ENCODE results near the gene ELMO1. TPM values are rescaled to one million over a fixed set of nuclear protein-coding genes. Genes with fewer than 3 reads are reported as not detected.
A peak's percentile ranks its signal among the peaks of the same experiment; 100 is the strongest.

The ELMO1 gene
- total and polyA plus RNA-seq, 5 experiments from 2014 or later: 26.9 to 120 (median 58.4) TPM

- Mint-ChIP-seq H3K36me3 (peaks cover 3 to 14% (median 5%) of the 10 kb centered on the region in 3 donors), H3K4me3 (no peak overlapping the region), H3K9me3 (peaks cover 0 to 4% (median 0%) of the 10 kb centered on the region in 9 donors), H3K27me3 (no peaks in the 10 kb centered on the region), H3K27ac (no peak overlapping the region), H3K4me1 (peaks cover 30 to 54% (median 54%) of the 10 kb centered on the region in 4 donors)
- ATAC-seq: no peak
- DNase-seq: no peak
- POLR2A ChIA-PET: no interaction called here
Measured at GRCh38 chr7:37415629-37416028, 33.0 kb downstream of the ELMO1 start.

DNA sequence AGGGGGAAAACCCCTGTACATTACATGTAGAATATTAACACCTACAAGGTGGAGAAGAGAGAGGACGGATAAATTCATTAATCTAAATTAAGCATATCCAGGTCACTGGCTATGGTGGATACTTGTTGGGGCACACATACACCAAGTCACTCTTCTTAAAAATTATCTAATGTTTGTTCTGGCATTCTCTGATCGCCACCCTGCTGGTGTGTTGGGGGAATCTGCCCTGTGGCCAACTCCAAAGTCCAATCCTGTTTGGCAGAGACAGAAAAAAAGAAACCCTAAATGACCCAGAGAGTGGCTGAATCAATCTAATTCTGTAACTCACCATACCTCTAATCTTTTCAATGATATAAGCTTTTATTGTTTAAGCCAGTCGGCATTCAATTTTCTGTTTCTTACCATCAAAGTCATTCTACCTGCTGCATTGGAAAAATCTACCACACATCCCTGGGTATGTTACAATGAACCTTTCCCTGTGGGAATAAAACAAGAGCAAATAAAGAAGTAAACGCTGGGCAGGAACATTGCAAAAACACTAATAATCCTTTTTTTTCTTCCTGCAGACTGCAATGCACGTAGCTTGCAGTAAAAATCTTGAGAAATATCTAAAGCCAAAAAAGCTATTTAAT, 34.2 kb downstream of the ELMO1 start:
- ATAC-seq: no peak
- no peaks in the 10 kb centered on the region for H3K27me3 Mint-ChIP-seq

GRCh38 chr7:37411444-37412034, 37.1 kb downstream of the ELMO1 start:
- POLR2A ChIA-PET: no interaction called here
- ATAC-seq (no peak), DNase-seq (no peak)
- Mint-ChIP-seq H3K36me3 (peaks cover 3 to 10% (median 5%) of the 10 kb centered on the region in 3 donors), H3K27ac (peak overlapping the region in 9 of 10 donors; percentile 3 to 88 (median 76)), H3K27me3 (no peaks in the 10 kb centered on the region), H3K4me3 (peak overlapping the region in 2 of 10 donors; percentile 23 to 52), H3K9me3 (peaks cover 0 to 4% (median 0%) of the 10 kb centered on the region in 9 donors), H3K4me1 (peaks cover 24 to 59% (median 55%) of the 10 kb centered on the region in 4 donors)

More for the DNA sequence above, 34.2 kb downstream of the ELMO1 start:
- Mint-ChIP-seq H3K9me3 (peaks cover 0 to 4% (median 0%) of the 10 kb centered on the region in 9 donors), H3K27ac (peak overlapping the region in 1 of 10 donors; percentile 37), H3K36me3 (peaks cover 3 to 14% (median 5%) of the 10 kb centered on the region in 3 donors), H3K4me1 (peaks cover 34 to 56% (median 56%) of the 10 kb centered on the region in 4 donors), H3K4me3 (no peak overlapping the region)
- POLR2A ChIA-PET: no interaction called here
- no peak for DNase-seq

DNA sequence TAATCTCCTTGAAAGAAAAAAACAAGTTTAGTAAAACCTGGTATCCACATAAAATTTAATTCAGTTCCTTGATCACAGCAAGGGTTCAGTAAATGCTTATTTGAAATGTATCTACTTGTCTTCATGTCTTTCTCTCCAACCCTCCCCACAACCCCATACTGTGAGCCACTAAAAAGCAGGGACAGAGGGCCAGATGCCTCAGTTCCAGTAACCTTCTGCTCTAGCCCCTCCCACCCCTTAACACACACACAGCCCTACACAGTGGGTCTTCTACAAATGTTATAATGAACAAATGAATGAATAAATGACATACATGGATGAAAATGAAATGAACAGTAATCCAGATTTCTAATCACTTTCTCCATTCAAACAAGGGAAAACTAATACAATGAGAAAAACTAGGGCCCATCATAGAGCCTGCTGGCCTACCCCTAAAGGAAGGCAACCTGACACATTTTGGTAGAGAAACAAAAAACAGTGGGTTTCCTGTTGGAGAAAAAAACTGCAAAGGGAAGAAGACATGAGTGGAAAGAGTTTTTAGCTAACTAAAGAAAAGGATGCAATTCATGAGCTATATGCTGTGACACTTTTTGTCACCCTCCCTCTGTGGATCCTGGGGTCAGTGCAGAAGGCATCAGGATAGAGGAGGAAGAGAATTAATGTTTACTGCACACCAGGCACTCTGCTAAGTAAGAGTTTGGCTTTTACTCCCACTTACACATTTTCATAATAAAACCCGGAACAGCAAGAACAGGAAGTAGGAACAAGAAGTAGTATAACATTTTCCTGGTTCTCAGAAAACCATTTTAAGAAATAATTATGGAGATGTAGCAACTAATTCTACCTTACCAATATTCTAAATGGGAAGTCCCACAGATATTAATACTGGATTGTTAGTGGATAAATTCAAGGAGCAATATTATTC, 38.1 kb downstream of the ELMO1 start:
- POLR2A ChIA-PET: interaction anchor here (1.3 to 2.3 kb wide), 2 partner anchors 7 to 37 kb away, joined by 3 to 9 read pairs; no protein-coding TSS in a partner anchor
- peaks cover 0 to 4% (median 0%) of the 10 kb centered on the region in 9 donors for H3K9me3 Mint-ChIP-seq
- peaks cover 28 to 66% (median 61%) of the 10 kb centered on the region in 4 donors for H3K4me1 Mint-ChIP-seq
- H3K27me3 Mint-ChIP-seq: no peaks in the 10 kb centered on the region
- DNase-seq (peak in 1 of 10 donors; percentile 3), ATAC-seq (peak in 1 of 2 donors; percentile 29)
- peak overlapping the region in 7 of 10 donors; percentile 11 to 44 (median 22) for H3K4me3 Mint-ChIP-seq
- H3K27ac Mint-ChIP-seq: peak overlapping the region; percentile 11 to 88 (median 83)
- H3K36me3 Mint-ChIP-seq: peaks cover 5 to 14% (median 5%) of the 10 kb centered on the region in 3 donors

DNA sequence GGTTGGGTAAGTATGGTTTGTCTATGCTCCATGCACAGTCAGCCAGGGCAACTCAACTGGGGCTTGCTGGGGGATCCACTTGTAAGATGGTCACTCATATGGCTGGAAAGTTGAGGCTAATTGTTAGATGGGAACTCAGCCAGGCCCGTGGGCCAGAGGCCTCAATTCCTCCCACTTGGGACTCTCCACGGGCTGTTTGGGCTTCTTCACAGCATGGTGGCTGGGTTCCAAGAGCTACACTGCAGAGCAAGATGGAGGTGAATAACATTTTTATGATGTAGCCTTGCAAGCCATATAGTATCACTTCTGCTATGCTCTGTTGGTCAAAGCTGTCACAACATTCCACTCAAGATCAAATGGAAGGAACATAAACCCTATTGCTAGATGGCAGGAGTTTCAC, 39.2 kb downstream of the ELMO1 start:
- ATAC-seq: no peak
- Mint-ChIP-seq H3K27me3 (no peaks in the 10 kb centered on the region), H3K36me3 (peaks cover 5 to 13% (median 9%) of the 10 kb centered on the region in 3 donors), H3K9me3 (peaks cover 0 to 4% (median 0%) of the 10 kb centered on the region in 9 donors), H3K4me3 (peak overlapping the region in 6 of 10 donors; percentile 46 to 86 (median 76)), H3K27ac (peak overlapping the region; percentile 5 to 88 (median 65)), H3K4me1 (peaks cover 28 to 70% (median 67%) of the 10 kb centered on the region in 4 donors)
- POLR2A ChIA-PET: interaction anchor here (1.1 to 2.3 kb wide), 3 partner anchors 8 to 40 kb away, joined by 3 to 9 read pairs (median 8); no protein-coding TSS in a partner anchor
- no peak for DNase-seq

- peaks cover 0 to 4% (median 0%) of the 10 kb centered on the region in 9 donors for H3K9me3 Mint-ChIP-seq
- H3K27ac Mint-ChIP-seq: peak overlapping the region; percentile 33 to 90 (median 78)
- peak in 2 of 10 donors; percentile 20 to 21 for DNase-seq
- peaks cover 31 to 70% (median 67%) of the 10 kb centered on the region in 4 donors for H3K4me1 Mint-ChIP-seq
- peak overlapping the region; percentile 67 to 86 (median 82) for H3K4me3 Mint-ChIP-seq
- H3K27me3 Mint-ChIP-seq: no peaks in the 10 kb centered on the region
- POLR2A ChIA-PET: interaction anchor here (0.6 to 2.3 kb wide), 5 partner anchors 9 to 684 kb away, joined by 3 to 9 read pairs (median 3); partner anchors contain the start of gene AOAH
- H3K36me3 Mint-ChIP-seq: peaks cover 5 to 11% (median 9%) of the 10 kb centered on the region in 3 donors
- peak; percentile 63 to 66 for ATAC-seq
Measured at GRCh38 chr7:37408291-37409228, 40.1 kb downstream of the ELMO1 start.

DNA sequence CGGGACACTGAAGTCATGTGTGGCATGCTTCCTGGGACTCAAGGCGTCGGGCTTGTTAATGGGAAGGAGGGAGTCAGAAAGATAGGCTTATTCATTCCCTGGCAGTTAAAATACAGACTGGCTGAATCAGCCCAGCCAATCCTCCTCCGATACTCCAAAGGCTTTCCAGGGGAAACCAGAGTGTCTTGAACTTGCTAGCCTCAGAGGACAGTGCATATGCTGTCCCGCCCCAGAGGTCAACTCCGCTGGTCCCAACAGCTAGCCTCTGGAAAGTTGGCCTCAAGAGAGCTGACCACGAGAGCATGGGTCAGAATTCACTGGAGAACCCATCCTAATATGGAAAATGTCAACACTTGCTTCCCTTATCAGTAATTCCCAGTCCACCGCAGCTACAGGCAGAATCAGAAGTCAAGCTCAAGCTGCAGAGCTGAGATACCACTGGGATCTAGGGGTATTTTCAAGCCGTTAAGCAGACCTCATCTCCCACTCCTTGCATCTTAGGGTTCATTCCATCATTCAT, 43.0 kb downstream of the ELMO1 start:
- POLR2A ChIA-PET: interaction anchor here (1.5 kb wide), 1 partner anchor 42 kb away, joined by 7 read pairs; the partner anchor contains the start of gene ELMO1
- Mint-ChIP-seq H3K36me3 (peaks cover 0 to 20% (median 19%) of the 10 kb centered on the region in 3 donors), H3K4me3 (no peak overlapping the region), H3K27me3 (no peaks in the 10 kb centered on the region), H3K4me1 (peaks cover 22 to 54% (median 47%) of the 10 kb centered on the region in 4 donors), H3K27ac (peak overlapping the region in 2 of 10 donors; percentile 16 to 44), H3K9me3 (peaks cover 0 to 14% (median 0%) of the 10 kb centered on the region in 9 donors)
- no peak for DNase-seq
- no peak for ATAC-seq

DNA sequence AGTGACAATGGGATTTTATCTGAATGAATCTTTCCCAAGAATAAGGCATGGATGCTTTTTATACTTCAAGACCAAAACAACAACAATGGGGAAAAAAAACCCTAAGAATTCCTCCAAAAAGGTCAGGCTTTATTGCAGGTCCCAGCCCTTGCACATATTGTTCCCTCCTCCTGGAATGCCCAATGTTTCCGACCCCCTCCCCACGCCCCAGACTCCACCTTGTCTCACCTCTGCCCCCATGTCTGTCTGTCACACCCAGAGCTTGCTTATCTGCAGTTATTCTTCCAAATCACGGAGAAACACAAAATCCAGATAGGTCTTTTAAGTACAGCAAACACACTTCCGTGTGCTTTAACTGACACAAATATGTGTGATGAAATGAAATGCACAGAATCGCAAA, 43.5 kb downstream of the ELMO1 start:
- no peak overlapping the region for H3K27ac Mint-ChIP-seq
- no peak for ATAC-seq
- POLR2A ChIA-PET: no interaction called here
- no peaks in the 10 kb centered on the region for H3K27me3 Mint-ChIP-seq
- H3K9me3 Mint-ChIP-seq: peaks cover 0 to 14% (median 0%) of the 10 kb centered on the region in 9 donors
- no peak for DNase-seq
- H3K4me1 Mint-ChIP-seq: peaks cover 17 to 52% (median 44%) of the 10 kb centered on the region in 4 donors
- peaks cover 0 to 23% (median 19%) of the 10 kb centered on the region in 3 donors for H3K36me3 Mint-ChIP-seq
- H3K4me3 Mint-ChIP-seq: no peak overlapping the region

GRCh38 chr7:37399876-37400421, 48.7 kb downstream of the ELMO1 start:
- ATAC-seq (no peak), DNase-seq (no peak)
- no peaks in the 10 kb centered on the region for H3K27me3 Mint-ChIP-seq
- POLR2A ChIA-PET: interaction anchor here (0.8 kb wide), 1 partner anchor 48 kb away, joined by 3 read pairs; no protein-coding TSS in a partner anchor
- peaks cover 16 to 52% (median 42%) of the 10 kb centered on the region in 4 donors for H3K4me1 Mint-ChIP-seq
- peaks cover 0 to 19% (median 11%) of the 10 kb centered on the region in 3 donors for H3K36me3 Mint-ChIP-seq
- no peak overlapping the region for H3K4me3 Mint-ChIP-seq
- H3K27ac Mint-ChIP-seq: peak overlapping the region in 1 of 10 donors; percentile 36
- peaks cover 0 to 14% (median 0%) of the 10 kb centered on the region in 9 donors for H3K9me3 Mint-ChIP-seq

- Mint-ChIP-seq H3K27me3 (no peaks in the 10 kb centered on the region), H3K4me3 (no peak overlapping the region), H3K4me1 (peaks cover 25 to 67% (median 56%) of the 10 kb centered on the region in 4 donors), H3K36me3 (peaks cover 0 to 19% (median 11%) of the 10 kb centered on the region in 3 donors), H3K9me3 (peaks cover 0 to 14% (median 0%) of the 10 kb centered on the region in 9 donors), H3K27ac (no peak overlapping the region)
- ATAC-seq: no peak
- POLR2A ChIA-PET: no interaction called here
- no peak for DNase-seq
Measured at GRCh38 chr7:37398403-37398802, 50.3 kb downstream of the ELMO1 start.

Measured in naive thymus-derived CD8-positive, alpha-beta T cell (primary cell).